Activated CD4-positive, CD25-positive, alpha-beta regulatory T cell treated with anti-CD3 and anti-CD28 coated beads, Interleukin-2, amount 50 U/mL, for 72 hours (primary cell): Measurements from ENCODE around the gene TALDO1.
A peak's percentile ranks its signal among the peaks of the same experiment; 100 is the strongest.

Experiments
- DNase-seq: peaks from one replicate; pipeline ENCODE4 v3.0.0; 2021

Gene TALDO1

GRCh38 chr11:788953-789940 is 42.0 kb downstream of the TALDO1 start:
- DNase-seq = no peak

- DNase-seq = peak; percentile 57
These were observed 42.7 kb downstream of the TALDO1 start, which contains the start of gene CEND1 for GRCh38 chr11:789943-790342. Gene CEND1 (minus strand): TSS chr11:790090. CDS start chr11:788576, 1,514 bp downstream.

GRCh38 chr11:790721-791564 is 43.7 kb downstream of the TALDO1 start:
- no peak for DNase-seq

GRCh38 chr11:791658-792534 is 44.6 kb downstream of the TALDO1 start:
- DNase-seq = no peak

GRCh38 chr11:792535-792821 is 45.2 kb downstream of the TALDO1 start:
- no peak for DNase-seq

- DNase-seq = no peak
These were observed 45.6 kb downstream of the TALDO1 start for GRCh38 chr11:792873-793272.

- DNase-seq = no peak
These were observed 46.3 kb downstream of the TALDO1 start for GRCh38 chr11:793556-793955.

GRCh38 chr11:794013-794765 is 46.9 kb downstream of the TALDO1 start:
- DNase-seq = no peak

GRCh38 chr11:794766-795633 is 47.7 kb downstream of the TALDO1 start:
- no peak for DNase-seq

- DNase-seq = peak; percentile 74
These were observed 48.6 kb downstream of the TALDO1 start for GRCh38 chr11:795634-796564.

- DNase-seq = no peak
These were observed 49.5 kb downstream of the TALDO1 start for GRCh38 chr11:796565-797295.

- peak; percentile 78 for DNase-seq
These were observed 50.2 kb downstream of the TALDO1 start for GRCh38 chr11:797296-798092.

- DNase-seq = peak; percentile 92
These were observed 50.9 kb downstream of the TALDO1 start, which contains the start of gene SLC25A22 for GRCh38 chr11:798093-798713. Gene SLC25A22 (minus strand): TSS chr11:798281. CDS start chr11:795006, 3,275 bp downstream.

- no peak for DNase-seq
These were observed 52.5 kb downstream of the TALDO1 start for GRCh38 chr11:799641-800316.

- DNase-seq = no peak
These were observed 53.2 kb downstream of the TALDO1 start for GRCh38 chr11:800473-800872.

GRCh38 chr11:801097-801780 is 54.0 kb downstream of the TALDO1 start:
- DNase-seq = no peak
